NCI-H2081 (cell line): ENCODE data around the gene STPG4.

Experiments
- DNase-seq, 2 experiments: peaks; one replicate each; lab custom pipeline; 2025; lab: John Stamatoyannopoulos, UW

The STPG4 gene

GRCh38 chr2:47052847-47053246 lies 102.3 kb downstream of the STPG4 start:
- no peak for DNase-seq

GRCh38 chr2:47051562-47051961 lies 103.5 kb downstream of the STPG4 start:
- no peak for DNase-seq

GRCh38 chr2:47050762-47051161 lies 104.3 kb downstream of the STPG4 start:
- DNase-seq = no peak

GRCh38 chr2:47050021-47050760 lies 104.9 kb downstream of the STPG4 start:
- no peak for DNase-seq

- DNase-seq = no peak
Measured at GRCh38 chr2:47049502-47049901, 105.6 kb downstream of the STPG4 start.

- no peak for DNase-seq
Measured at GRCh38 chr2:47048801-47049480, 106.2 kb downstream of the STPG4 start.

- peak; percentile 58 to 68 for DNase-seq
Measured at GRCh38 chr2:47046271-47046670, 108.8 kb downstream of the STPG4 start.

GRCh38 chr2:47043891-47044239 lies 111.2 kb downstream of the STPG4 start:
- no peak for DNase-seq

GRCh38 chr2:47043142-47043890 lies 111.8 kb downstream of the STPG4 start:
- DNase-seq = no peak

GRCh38 chr2:47041891-47042684 lies 113.0 kb downstream of the STPG4 start:
- no peak for DNase-seq

GRCh38 chr2:47041063-47041462 lies 114.0 kb downstream of the STPG4 start:
- DNase-seq = no peak

GRCh38 chr2:47040651-47041050 lies 114.5 kb downstream of the STPG4 start:
- DNase-seq = no peak

- no peak for DNase-seq
Measured at GRCh38 chr2:47039913-47040562, 115.1 kb downstream of the STPG4 start.

- DNase-seq = no peak
Measured at GRCh38 chr2:47039489-47039870, 115.6 kb downstream of the STPG4 start.

- no peak for DNase-seq
Measured at GRCh38 chr2:47038656-47039488, 116.2 kb downstream of the STPG4 start.

GRCh38 chr2:47037678-47038077 lies 117.4 kb downstream of the STPG4 start:
- no peak for DNase-seq
